GM18868 (cell line): Measurements from ENCODE around the gene CAPN10.
"Not testable (repeated sequence)": the region's sequence is repeated elsewhere in the genome, so short reads cannot be mapped to it uniquely, and the experiment has no call there.

ENCODE experiments used
- ATAC-seq: cut with Tn5 transposase; IDR thresholded peaks from one replicate; pipeline ENCODE4 v1.9.1; 2021; ENCODE audit warnings: mild to moderate bottlenecking, moderate library complexity; ENCODE audit not compliant: unreplicated experiment

The CAPN10 gene

GRCh38 chr2:240586198-240586918, at the start of gene CAPN10:
TSS of gene CAPN10 (plus strand) at chr2:240586734. CDS start at chr2:240586912, 178 bp downstream.
- ATAC-seq, result peak; percentile 64

DNA sequence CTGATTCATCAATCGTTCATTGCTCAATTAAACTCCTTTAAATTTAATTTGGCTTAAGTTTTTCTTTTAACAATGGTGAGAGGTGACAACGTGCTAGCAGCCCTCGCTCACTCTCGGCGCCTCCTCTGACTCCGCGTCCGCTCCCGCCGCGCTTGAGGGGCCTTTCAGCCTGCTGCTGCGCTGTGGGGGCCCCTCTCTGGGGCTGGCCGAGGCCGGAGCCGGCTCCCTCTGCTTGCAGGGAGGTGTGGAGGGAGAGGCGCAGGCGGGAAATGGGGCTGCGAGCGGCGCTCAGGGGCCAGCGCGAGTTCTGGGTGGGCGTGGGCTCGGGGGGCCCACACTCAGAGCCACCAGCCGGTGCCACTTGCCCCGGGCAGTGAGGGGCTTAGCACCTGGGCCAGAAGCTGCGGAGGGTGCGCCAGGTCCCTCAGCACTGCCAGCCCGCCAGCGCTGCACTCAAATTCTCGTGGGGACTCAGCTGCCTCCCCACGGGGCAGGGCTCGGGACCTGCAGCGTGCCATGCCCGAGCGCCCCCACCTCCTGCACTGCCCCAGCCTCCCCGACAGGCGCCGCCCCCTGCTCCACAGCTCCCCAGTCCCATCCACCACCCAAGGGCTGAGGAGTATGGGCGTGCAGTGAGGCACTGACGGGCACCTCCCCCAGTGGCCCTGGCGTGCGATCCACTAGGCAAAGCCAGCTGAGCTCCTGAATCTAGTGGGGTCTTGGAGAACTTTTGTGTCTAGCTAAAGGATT, 48.3 kb upstream of the CAPN10 start:
- ATAC-seq, result no peak

DNA sequence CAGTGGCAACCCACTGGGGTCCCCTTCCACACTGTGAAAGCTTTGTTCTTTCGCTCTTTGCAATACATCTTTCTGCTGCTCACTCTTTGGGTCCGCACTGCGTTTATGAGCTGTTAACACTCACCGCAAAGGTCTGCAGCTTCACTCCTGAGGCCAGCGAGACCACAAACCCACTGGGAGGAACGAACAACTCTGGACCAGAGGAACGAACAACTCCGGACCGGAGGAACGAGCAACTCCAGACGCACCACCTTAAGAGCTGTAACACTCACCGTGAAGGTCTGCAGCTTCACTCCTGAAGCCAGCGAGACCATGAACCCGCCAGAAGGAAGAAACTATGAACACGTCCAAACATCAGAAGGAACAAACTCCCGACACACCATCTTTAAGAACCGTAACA, 47.4 kb upstream of the CAPN10 start:
- not testable (repeated sequence) for ATAC-seq

DNA sequence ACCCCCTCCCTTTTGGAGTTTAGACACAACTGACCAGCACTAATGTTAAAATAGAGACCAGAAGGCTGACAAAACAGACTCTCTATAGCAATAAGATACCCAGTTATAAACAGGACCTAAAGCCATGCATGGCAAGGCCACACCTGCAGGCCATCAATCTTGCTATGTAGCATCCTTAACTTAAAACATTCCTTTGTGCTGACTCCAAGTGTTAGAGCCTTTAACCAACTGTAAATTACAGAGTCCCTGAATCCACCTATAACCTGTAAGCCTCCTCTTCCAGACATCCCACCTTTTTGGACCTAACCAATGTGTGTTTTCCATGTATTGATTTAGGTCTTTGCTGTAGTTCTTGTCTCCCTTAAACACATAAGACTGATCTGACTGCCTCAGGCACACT, 46.6 kb upstream of the CAPN10 start:
- ATAC-seq, result no peak

- no peak for ATAC-seq
Observed at GRCh38 chr2:240551288-240551687, 35.2 kb upstream of the CAPN10 start.

- ATAC-seq, result no peak
Observed at GRCh38 chr2:240551811-240552210, 34.7 kb upstream of the CAPN10 start.

DNA sequence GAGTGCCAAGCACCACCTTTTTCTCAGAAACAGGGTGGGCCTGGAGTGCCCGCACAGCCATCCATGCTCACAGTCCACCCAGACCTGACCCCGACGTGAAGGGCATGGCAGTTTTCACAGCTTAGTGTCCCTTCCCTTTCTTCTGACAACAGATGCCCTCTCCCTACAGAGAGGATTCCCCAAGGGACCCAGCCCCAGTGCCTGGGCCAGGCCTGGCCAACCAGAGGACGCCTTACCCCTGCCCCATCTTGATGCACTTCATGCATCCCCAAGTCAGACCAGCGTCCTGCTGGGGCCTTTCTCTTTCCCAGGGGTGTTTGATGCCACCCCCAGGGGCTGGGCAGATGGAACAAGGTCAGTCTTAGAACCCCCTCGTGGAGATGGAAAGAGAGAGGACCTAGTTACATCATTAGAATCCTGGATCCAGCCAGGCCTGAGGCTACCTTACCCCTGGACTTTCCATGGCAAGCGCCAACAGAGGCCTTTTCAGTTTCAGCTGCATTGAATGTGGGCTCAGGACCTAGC, 32.5 kb upstream of the CAPN10 start:
- no peak for ATAC-seq

- ATAC-seq, result no peak
Observed at GRCh38 chr2:240554767-240555493, 31.6 kb upstream of the CAPN10 start.

DNA sequence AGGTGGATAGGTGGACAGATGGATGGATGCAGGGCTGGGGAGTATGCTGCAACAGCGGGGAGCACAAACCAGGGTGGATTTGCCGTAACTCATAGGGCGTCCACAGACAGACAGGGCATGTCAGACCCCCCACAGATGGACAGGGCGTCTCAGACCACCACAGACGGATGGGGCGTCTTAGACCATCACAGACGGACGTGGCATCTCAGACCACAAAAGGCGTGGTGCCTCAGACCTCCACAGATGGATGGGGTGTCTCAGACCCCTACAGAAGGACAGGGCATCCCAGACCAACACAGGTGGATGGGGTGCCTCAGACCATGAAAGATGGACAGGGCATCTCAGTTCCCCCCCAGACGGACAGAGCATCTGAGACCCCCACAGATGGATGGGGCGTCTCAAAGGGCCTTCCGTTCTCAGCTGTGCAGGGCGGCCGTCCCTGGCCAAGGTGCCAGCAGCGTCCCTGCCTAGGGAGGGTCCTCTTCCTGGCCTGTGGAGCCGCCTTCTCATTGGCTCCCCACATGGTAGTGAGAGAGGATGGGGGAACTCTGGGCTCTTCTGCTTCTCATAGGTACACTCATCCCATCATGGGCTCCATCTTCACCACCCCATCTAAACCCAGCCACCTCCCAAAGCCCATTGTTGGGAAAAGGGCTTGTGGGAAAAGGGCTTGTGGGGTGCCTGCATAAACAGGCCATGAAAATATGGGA, 30.8 kb upstream of the CAPN10 start:
- ATAC-seq, result no peak

- ATAC-seq, result no peak
Observed at GRCh38 chr2:240556553-240557100, 29.9 kb upstream of the CAPN10 start.

DNA sequence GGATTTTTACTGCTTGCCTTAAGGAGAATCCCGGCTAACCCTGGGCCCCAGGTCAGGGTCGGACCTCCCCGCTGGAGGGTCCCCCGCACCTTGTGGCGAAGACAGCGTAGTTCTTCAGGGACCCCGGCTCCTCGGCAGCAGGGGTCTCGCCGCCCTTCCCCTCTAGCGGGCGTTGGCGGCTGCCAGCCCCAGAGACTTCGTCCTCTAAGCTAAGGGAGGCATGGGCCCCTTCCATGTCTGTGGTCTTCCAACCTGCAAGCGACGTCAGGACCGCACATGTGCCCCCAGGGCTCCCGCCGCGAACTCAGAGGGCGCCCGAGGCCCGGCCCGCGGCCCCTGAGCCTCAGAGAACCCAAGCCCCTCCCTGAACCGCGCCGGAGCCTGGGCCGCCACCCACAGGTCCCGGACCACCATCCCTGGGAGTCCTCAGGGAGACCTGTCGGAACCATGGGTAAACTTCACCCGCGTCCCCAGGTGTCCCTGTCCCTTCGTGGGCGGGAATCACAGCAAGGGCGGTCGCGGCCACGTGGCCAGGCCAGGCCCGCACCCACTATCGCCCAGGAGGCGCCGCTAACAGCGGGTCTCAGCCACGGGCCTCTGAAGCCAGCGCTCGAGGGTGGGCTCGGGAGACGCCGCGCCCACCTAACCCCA, 29.3 kb upstream of the CAPN10 start:
- no peak for ATAC-seq

- no peak for ATAC-seq
Observed at GRCh38 chr2:240557808-240558207, 28.7 kb upstream of the CAPN10 start, which contains the start of gene ANKMY1. TSS of gene ANKMY1 (minus strand) at chr2:240557988. CDS start at chr2:240557335, 653 bp downstream.

DNA sequence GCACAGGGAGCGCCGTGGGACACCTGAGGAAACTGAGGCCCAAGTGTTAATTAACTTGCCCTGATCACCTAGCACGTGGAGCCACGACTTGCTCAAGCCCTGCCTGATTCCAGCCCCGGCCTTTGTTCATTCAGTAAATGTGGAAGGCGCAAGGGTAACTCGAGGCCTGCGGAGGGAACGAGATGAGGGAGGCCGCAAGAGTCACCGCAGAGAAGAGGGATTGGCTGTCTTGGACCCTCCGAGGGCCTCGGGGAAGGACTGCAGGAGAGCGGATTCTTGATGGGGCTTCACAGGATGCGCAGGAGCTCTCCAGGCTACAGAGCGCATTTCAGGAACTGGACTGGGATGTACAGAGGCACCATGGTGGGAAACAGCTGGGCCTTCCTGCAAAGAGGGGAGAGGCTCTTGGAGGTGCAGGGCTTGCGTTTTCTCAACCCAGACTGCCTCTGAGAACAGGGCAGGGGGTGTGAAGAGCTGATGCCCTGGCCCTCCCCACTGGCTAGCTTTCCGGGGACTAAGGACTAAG, 28.2 kb upstream of the CAPN10 start:
- ATAC-seq, result no peak

- no peak for ATAC-seq
Observed at GRCh38 chr2:240559286-240559685, 27.2 kb upstream of the CAPN10 start.

- ATAC-seq, result peak; percentile 60
Observed at GRCh38 chr2:240560084-240560479, 26.5 kb upstream of the CAPN10 start, which contains the start of gene DUSP28. TSS of gene DUSP28 (plus strand) at chr2:240560357. CDS start at chr2:240560685, 328 bp downstream.

DNA sequence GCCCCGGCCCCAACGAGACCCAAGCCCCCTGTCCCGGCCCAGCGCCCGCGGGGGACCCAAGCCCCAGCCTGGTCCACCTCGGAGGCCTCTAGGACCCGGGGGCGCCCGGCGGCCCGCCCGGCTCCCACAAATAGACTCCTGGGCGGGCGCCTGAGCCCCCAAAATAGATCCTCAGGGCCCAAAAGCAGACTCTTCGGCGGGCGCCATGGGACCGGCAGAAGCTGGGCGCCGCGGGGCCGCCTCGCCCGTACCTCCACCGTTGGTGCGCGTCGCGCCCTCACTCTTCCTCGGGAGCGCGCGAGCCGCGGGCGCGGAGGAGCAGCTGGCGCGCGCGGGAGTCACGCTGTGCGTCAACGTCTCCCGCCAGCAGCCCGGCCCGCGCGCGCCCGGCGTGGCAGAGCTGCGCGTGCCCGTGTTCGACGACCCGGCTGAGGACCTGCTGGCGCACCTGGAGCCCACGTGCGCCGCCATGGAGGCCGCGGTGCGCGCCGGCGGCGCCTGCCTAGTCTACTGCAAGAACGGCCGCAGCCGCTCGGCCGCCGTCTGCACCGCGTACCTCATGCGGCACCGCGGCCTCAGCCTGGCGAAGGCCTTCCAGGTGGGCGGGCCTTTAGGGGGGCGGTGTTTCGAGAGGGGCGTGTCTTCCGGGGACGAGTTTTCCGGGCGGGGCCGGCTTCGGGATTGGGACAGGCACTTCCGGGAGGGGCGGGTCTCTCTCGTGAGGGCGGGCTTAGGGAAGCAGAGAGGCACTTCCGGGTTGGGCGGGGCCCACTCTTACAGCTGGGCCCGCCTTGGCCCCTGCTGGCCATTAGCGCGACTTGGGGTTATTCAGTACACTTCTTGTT, 25.8 kb upstream of the CAPN10 start:
- ATAC-seq, result peak; percentile 62

DNA sequence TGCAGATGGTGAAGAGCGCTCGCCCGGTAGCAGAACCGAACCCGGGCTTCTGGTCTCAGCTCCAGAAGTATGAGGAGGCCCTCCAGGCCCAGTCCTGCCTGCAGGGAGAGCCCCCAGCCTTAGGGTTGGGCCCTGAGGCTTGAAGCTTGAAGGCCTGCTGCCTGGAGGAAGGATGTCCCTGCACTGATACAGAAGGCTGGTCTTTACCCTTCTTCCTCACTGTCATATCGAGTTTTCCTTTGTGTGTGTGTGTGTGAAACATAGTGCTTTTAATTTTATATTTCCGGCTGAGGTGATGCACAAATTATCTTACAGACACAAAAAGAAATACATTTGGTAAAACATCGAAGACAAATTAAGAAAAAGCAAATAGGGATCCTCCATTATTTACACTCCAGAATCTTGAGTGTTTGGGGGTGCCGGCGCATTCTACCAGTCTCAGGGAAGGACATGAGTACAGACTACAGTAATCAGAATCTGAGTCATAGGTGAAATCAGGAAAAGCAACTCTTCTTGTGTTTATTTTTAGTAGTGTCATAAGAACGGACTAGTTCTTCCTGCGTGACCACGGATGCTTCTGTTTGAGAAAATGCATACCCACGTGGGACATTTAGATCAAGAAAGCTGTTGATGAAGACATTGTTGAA, 25.1 kb upstream of the CAPN10 start:
- peak; percentile 0 for ATAC-seq

DNA sequence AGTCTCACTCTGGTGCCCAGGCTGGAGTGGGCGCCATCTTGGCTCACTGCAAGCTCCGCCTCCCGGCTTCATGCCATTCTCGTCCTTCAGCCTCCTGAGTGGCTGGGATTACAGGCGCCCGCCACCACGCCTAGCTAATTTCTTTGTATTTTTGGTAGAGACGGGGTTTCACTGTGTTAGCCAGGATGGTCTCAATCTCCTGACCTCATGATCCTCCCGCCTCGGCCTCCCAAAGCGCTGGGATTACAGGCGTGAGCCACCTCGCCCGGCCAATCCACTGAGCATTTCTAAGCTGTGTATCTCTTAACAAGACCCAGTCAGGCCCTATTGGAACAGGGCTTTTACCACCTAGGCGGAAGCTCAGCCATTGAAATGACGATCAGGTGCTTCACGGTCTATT, 23.3 kb upstream of the CAPN10 start:
- not testable (repeated sequence) for ATAC-seq
